NCI-H524 treated with DMSO at 0.1 percent for 48 hours (cell line): ENCODE measurements around the gene IL22RA1.

Source experiments
- DNase-seq: peaks from one replicate; lab custom pipeline; 2025; lab: John Stamatoyannopoulos, UW

IL22RA1 gene, protein sequence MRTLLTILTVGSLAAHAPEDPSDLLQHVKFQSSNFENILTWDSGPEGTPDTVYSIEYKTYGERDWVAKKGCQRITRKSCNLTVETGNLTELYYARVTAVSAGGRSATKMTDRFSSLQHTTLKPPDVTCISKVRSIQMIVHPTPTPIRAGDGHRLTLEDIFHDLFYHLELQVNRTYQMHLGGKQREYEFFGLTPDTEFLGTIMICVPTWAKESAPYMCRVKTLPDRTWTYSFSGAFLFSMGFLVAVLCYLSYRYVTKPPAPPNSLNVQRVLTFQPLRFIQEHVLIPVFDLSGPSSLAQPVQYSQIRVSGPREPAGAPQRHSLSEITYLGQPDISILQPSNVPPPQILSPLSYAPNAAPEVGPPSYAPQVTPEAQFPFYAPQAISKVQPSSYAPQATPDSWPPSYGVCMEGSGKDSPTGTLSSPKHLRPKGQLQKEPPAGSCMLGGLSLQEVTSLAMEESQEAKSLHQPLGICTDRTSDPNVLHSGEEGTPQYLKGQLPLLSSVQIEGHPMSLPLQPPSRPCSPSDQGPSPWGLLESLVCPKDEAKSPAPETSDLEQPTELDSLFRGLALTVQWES

DNA sequence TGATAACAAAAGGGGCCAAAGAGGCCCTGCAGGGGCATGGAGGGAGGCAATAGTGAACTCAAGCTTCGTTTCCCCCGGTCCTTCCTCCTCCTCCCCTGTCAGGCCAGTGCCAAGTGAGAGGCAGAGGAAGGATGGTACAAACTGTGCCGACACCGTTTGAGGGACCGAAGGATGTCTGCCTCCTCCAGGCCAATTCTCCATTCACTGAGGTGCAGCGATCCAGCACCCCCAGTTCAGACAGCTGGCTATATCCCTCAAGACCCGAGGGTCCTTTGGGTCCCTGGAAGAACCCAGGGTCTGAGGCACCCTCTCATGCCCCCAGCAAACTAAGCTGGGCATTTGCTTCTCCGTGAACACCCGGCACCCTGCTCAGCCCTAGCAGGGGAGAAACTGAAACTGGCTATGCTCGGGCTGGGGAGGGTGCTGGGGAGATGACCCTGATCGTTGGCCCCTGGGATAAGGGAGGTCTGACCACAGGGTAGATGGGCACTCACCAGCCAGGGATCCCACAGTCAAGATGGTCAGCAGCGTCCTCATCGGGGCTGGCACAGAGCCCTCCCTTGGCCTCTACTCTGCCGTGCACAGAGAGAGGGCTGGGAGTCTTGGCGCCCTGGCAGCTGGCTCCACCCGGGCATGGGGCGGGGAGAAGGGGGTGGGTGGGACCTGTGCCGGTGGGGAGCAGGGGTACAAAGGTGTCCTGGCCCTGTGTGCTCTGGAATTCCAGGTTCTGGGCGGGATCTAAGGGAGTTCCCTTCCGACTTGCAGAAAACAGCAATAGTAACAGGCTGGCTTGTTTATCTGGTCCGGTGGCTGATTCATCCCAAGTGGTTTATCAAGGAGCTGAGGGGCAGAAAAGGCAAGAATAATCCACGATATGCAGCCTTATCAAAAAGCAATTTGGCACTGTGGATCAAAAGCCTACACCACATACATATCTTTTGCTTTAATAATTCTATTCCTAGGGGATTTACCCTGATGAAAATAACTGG is at the start of gene IL22RA1:
Gene IL22RA1, minus strand, starts transcription at position 595 of the 989 bp plus-strand sequence. Its CDS starts 58 bp downstream, at position 537.
- DNase-seq: no peak

- no peak for DNase-seq
These were observed 48.9 kb upstream of the IL22RA1 start for GRCh38 chr1:24191860-24192259.

GRCh38 chr1:24190983-24191461 is 48.1 kb upstream of the IL22RA1 start:
- no peak for DNase-seq

DNA sequence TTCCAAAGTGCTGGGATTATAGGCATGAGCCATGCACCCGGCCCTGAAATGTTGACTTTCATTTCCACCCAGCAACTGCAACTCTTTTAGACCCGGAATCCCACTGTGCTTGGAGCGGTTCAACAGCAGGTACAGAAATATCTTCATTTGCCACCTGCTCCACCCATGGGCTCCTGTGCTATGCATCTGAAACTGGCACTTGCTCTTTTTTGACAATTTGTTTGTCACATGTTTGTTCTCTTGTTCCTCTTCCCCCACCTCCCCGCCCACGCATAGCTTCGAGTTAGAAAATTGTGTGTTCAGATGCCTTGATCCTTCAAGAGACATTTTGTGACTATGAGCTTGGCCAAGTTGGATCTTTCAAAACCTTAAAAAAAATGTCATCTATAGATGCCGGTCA is 46.6 kb upstream of the IL22RA1 start:
- DNase-seq: no peak

DNA sequence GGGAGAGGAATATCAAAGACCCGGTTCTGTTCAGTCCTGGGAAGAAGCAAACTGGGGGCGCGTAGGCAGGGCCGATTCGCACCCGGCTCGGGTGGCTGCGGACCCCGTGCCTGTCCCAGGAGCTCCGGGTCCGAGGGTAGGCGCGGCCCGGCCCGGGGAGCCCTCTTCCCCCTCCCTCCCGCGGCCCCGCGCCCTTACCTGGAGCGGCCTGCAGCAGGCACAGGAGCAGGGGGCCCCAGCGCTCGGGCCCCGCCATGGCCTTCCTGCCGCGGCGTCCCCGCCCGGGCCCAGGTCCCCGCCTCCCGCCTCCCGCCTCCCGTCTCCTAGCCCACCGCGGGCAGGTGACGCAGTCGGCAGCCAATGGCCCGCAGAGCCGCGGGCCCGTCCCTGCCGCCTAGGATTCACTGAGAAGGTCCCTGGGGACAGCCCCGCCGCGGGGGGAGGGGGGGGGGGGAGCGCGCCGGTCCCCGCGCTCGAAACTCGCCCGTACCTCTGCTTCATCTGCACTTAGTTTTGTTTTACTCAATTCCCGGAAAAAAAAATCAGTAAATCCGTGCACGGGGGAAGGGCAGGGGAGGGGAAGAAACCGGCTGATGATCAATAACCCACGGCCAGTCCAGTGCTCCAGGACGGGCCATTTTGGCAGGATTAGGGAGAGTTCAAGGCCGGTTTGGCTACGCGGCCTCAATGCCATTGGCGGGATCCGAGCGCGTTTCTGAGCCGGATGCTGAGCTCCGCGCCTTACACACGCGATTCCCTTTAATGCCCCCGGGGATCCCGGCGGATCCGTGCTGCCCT is 44.3 kb upstream of the IL22RA1 start, which contains the start of gene IFNLR1:
Gene IFNLR1, minus strand, starts transcription at position 297 of the 798 bp plus-strand sequence. Its CDS starts 41 bp downstream, at position 256.
- no peak for DNase-seq

- no peak for DNase-seq
These were observed 43.7 kb upstream of the IL22RA1 start for GRCh38 chr1:24186711-24186992.

DNA sequence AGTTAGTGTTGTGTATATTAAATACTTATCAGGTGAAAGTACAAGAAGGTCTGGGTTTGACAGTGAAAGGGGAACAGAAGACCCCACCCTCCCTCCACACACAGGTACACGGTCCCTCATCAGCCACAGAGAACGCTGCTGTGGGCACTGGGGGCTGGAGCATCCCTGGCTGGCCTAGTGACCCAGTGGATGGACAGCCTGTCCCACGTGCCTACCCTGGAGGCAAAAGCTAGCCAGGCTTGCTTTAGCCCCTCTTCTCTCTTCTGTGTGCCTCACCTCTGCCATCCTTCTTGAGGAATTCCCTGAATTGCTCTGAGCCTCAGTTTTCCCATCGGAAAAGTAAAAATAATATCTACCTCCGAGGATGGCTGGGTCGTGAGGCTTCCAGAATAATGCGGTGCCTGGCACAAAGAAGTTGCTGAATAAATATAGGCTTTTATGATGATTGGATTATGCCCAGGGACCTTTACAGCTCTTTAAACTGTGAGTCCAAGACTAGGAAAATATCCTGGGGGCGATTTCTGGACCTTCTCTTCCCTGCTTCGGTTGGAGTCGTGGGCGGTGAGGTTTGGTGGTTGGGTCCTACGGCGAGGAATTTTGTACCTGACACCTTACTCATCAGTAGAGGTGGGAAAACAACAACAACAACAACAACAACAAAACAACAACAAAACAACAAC is 43.2 kb upstream of the IL22RA1 start:
- no peak for DNase-seq

DNA sequence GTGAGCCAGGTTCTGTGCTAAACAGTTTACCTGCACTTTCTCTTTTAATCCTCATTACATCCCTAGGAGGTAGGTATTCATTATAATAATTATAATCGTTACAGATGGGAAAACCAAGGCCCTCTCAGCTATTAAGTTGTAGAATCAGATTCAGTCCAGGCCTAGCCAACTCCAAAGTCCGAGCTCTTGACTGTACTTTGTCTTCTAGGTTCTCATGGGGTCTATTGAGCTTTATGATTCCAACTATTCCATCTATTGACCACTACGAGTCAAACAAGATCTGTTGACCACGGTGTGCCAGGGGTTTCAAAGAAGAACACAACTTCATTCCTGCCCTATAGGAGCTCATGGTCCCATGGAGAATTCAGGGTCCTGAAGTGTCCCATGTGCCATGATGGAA is 42.1 kb upstream of the IL22RA1 start:
- no peak for DNase-seq

GRCh38 chr1:24182061-24182460 is 39.1 kb upstream of the IL22RA1 start:
- no peak for DNase-seq

GRCh38 chr1:24181619-24182018 is 38.7 kb upstream of the IL22RA1 start:
- no peak for DNase-seq

GRCh38 chr1:24180676-24181075 is 37.7 kb upstream of the IL22RA1 start:
- DNase-seq: no peak

DNA sequence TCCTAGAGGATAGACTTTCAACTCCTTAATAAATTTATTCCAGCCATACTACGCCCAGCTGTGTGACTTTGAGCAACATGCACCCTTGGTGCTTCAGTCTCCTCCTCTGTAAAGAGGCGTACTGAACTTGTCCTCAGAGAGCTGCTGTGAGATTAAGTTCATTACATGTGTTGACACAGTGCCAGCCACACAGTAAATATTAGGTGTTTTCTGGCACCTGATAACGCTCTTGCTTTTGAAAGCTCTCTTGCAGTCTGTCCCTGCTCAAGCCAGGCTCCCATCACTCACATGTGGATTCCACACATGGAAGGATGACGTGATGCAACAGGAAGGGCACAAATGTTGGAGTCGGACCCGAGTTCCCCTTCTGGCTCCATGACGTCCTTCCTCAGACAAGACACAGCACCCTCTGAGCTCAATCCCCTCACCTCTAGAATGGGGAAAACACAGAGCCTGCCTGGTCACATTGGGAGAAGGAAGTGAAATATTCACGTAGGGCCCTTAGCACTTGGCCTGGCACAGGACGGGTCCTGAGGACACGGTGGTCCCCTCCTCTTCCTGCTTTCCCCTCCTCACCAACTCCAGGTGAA is 36.4 kb upstream of the IL22RA1 start:
- no peak for DNase-seq

DNA sequence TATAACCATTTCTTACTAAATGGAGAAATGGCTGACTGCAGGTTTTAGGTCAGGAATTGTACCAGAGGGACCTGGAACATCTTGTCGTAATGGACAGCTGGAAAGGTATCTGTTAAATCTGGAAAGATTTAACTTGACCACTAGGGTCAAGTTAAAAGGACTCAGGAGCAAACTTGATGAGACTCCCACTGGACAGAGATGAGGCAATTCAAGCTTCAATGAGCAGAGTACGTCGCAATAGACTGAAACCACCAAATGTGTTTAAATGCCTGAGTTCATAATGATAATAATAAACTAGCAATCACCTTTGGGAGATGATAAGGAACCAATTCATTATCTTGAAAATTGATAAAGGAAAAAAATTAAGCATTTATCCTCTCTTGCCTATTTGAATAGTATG is 35.5 kb upstream of the IL22RA1 start:
- no peak for DNase-seq

DNA sequence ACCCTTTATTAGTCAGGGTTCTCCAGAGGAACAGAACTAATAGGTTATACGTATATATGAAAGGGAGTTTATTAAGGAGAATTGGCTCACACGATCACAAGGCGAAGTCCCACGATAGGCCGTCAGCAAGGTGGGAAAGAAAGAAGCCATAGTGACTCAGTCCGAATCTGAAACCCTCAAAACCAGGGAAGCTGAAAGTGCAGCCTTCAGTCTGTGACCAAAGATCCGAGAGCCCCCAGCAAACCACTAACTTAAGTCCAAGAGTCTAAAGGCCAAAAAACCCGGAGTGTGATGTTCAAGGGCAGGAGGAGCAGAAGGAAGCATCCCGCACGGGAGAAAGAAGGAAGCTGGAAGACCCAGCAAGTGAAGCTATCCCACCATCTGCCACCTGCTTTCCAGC is 34.2 kb upstream of the IL22RA1 start:
- DNase-seq: no peak

GRCh38 chr1:24175033-24175755 is 32.3 kb upstream of the IL22RA1 start:
- no peak for DNase-seq

GRCh38 chr1:24173638-24174575 is 31.0 kb upstream of the IL22RA1 start:
- no peak for DNase-seq

DNA sequence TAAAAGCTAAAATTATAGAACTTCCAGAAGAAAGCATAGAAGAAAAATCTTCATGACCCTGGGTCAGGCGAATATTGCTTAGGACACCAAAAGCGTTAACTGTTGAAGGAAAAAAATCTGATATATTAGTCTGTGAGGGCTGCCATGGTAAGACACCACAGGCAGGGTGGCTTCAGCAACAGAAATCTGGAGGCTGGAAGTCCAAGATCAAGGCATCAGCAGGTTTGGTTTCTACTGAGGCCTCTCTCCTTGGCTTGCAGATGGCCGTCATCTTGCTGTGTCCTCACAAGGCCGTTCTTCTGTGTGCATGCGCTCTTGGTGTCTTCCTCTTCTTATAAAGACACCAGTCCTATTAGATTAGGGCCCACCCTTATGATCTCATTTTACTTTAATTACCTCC is 29.7 kb upstream of the IL22RA1 start:
- DNase-seq: no peak

- no peak for DNase-seq
These were observed 26.3 kb upstream of the IL22RA1 start for GRCh38 chr1:24169286-24169685.

GRCh38 chr1:24168245-24168644 is 25.3 kb upstream of the IL22RA1 start:
- DNase-seq: no peak
